ENCODE data around the gene SCAF4.

The SCAF4 gene

DNA sequence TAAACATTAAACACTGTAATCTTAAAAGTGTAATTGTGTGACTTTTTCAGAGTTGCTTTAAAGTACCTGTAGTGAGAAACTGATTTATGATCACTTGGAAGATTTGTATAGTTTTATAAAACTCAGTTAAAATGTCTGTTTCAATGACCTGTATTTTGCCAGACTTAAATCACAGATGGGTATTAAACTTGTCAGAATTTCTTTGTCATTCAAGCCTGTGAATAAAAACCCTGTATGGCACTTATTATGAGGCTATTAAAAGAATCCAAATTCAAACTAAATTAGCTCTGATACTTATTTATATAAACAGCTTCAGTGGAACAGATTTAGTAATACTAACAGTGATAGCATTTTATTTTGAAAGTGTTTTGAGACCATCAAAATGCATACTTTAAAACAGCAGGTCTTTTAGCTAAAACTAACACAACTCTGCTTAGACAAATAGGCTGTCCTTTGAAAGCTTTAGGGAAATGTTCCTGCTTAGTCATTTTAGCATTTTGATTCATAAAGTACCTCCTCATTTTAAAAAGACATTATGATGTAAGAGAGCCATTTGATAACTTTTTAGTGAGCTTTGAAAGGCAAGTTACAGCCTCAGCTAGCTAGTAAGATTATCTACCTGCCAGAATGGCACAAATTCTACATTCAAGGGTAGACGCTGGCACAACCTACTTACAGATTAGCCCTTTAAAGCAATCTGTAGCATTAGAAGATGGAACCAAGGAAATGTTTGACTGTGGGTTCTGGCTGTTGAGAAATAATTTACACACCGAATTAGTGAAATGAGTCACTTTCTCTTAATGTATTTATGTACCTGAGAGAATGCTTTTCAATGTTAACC, 63.0 kb downstream of the SCAF4 start:
- DNase-seq, result no peak
- no peak overlapping the region for H3K27ac ChIP-seq (ENCODE audit: low read length)
- no peaks in the 10 kb centered on the region for H3K27me3 ChIP-seq (ENCODE audit: insufficient read depth, low read length, poor library complexity)
- H3K9me3 ChIP-seq (ENCODE audit: insufficient read depth, low read length, severe bottlenecking), result no peaks in the 10 kb centered on the region
- H3K79me2 ChIP-seq (ENCODE audit: insufficient read depth, low read length), result peaks cover 24% of the 10 kb centered on the region
- H3K4me2 ChIP-seq (ENCODE audit: insufficient read depth, low read length), result no peak overlapping the region
- H2AFZ ChIP-seq (ENCODE audit: low read depth, low read length), result no peak overlapping the region
- H3K4me1 ChIP-seq (ENCODE audit: insufficient read depth, low read length), result peaks cover 25% of the 10 kb centered on the region
- no peak for TF ChIP-seq EZH2 (IDR thresholded peaks at IDR 0.05; ENCODE audit: borderline replicate concordance, low read depth, low read length, severe bottlenecking)
- TF ChIP-seq, protein P1, sequence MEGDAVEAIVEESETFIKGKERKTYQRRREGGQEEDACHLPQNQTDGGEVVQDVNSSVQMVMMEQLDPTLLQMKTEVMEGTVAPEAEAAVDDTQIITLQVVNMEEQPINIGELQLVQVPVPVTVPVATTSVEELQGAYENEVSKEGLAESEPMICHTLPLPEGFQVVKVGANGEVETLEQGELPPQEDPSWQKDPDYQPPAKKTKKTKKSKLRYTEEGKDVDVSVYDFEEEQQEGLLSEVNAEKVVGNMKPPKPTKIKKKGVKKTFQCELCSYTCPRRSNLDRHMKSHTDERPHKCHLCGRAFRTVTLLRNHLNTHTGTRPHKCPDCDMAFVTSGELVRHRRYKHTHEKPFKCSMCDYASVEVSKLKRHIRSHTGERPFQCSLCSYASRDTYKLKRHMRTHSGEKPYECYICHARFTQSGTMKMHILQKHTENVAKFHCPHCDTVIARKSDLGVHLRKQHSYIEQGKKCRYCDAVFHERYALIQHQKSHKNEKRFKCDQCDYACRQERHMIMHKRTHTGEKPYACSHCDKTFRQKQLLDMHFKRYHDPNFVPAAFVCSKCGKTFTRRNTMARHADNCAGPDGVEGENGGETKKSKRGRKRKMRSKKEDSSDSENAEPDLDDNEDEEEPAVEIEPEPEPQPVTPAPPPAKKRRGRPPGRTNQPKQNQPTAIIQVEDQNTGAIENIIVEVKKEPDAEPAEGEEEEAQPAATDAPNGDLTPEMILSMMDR (IDR thresholded peaks at IDR 0.05; ENCODE audit: borderline replicate concordance, extremely low read depth, low read length, poor library complexity, severe bottlenecking), result no peak
- no peak for ATAC-seq (ENCODE audit: insufficient read depth, low read depth)
- no peak overlapping the region for H3K9ac ChIP-seq (ENCODE audit: low read depth, low read length)
- peaks cover 21% of the 10 kb centered on the region; the same call in 1 of the 2 replicates for H4K20me1 ChIP-seq (ENCODE audit: insufficient read depth, low read length)
- H3K4me3 ChIP-seq (ENCODE audit: low read depth in 1 of 2, low read length in 2 of 2), result no peak overlapping the region
- peaks cover 87% of the 10 kb centered on the region for H3K36me3 ChIP-seq (ENCODE audit: insufficient read depth, low read length)

DNA sequence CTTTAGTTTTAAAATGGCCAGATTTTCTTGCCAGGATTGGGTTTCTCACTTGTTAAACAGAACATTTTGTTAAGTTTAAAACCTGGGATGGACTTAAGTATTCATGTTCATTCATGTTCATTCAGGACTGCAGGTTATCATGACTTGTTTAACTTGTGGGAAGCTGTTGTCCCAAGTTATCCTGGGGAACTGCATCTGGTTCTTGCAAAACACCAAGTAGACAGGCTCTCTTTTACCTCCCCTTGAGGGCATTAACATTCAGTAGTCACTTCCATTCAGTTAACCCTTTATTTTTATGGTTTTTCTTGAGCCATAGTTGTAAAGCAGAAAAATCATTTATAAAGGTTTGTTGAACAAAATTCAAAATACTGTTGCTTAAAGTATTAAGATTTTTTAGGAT, 64.3 kb downstream of the SCAF4 start:
- H2AFZ ChIP-seq (ENCODE audit: low read depth, low read length), result no peak overlapping the region
- no peaks in the 10 kb centered on the region for H3K9me3 ChIP-seq (ENCODE audit: insufficient read depth, low read length, severe bottlenecking)
- no peak overlapping the region for H3K4me3 ChIP-seq (ENCODE audit: low read depth in 1 of 2, low read length in 2 of 2)
- H3K4me1 ChIP-seq (ENCODE audit: insufficient read depth, low read length), result peaks cover 35% of the 10 kb centered on the region
- DNase-seq (no peak), ATAC-seq (ENCODE audit: insufficient read depth, low read depth) (no peak)
- TF ChIP-seq, protein P1 (IDR thresholded peaks at IDR 0.05; ENCODE audit: borderline replicate concordance, extremely low read depth, low read length, poor library complexity, severe bottlenecking), result no peak
- TF ChIP-seq EZH2 (IDR thresholded peaks at IDR 0.05; ENCODE audit: borderline replicate concordance, low read depth, low read length, severe bottlenecking), result no peak
- no peaks in the 10 kb centered on the region for H3K27me3 ChIP-seq (ENCODE audit: insufficient read depth, low read length, poor library complexity)
- no peak overlapping the region for H3K9ac ChIP-seq (ENCODE audit: low read depth, low read length)
- peaks cover 35% of the 10 kb centered on the region for H3K79me2 ChIP-seq (ENCODE audit: insufficient read depth, low read length)
- H3K27ac ChIP-seq (ENCODE audit: low read length), result no peak overlapping the region
- no peak overlapping the region for H3K4me2 ChIP-seq (ENCODE audit: insufficient read depth, low read length)
- peaks cover 86% of the 10 kb centered on the region for H3K36me3 ChIP-seq (ENCODE audit: insufficient read depth, low read length)
- peaks cover 28% of the 10 kb centered on the region; the same call in 1 of the 2 replicates for H4K20me1 ChIP-seq (ENCODE audit: insufficient read depth, low read length)

DNA sequence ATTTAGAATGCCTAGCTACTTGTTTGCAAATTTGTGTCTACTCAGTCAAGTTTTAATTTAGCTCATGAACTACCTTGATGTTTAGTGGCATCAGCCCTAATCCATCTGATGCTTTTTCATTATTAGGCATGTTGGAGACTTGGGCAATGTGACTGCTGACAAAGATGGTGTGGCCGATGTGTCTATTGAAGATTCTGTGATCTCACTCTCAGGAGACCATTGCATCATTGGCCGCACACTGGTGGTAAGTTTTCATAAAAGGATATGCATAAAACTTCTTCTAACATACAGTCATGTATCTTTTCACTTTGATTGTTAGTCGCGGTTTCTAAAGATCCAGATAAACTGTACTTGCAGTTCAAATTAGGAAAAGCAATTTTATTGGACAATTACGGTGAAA, 64.8 kb downstream of the SCAF4 start:
- TF ChIP-seq EZH2 (IDR thresholded peaks at IDR 0.05; ENCODE audit: borderline replicate concordance, low read depth, low read length, severe bottlenecking), result no peak
- TF ChIP-seq, protein P1 (IDR thresholded peaks at IDR 0.05; ENCODE audit: borderline replicate concordance, extremely low read depth, low read length, poor library complexity, severe bottlenecking), result no peak
- peaks cover 85% of the 10 kb centered on the region for H3K36me3 ChIP-seq (ENCODE audit: insufficient read depth, low read length)
- H4K20me1 ChIP-seq (ENCODE audit: insufficient read depth, low read length), result peaks cover 30% of the 10 kb centered on the region; the same call in 1 of the 2 replicates
- H3K79me2 ChIP-seq (ENCODE audit: insufficient read depth, low read length), result peaks cover 40% of the 10 kb centered on the region
- H3K4me3 ChIP-seq (ENCODE audit: low read depth in 1 of 2, low read length in 2 of 2), result no peak overlapping the region
- H3K4me2 ChIP-seq (ENCODE audit: insufficient read depth, low read length), result no peak overlapping the region
- peaks cover 40% of the 10 kb centered on the region for H3K4me1 ChIP-seq (ENCODE audit: insufficient read depth, low read length)
- H2AFZ ChIP-seq (ENCODE audit: low read depth, low read length), result no peak overlapping the region
- no peak overlapping the region for H3K9ac ChIP-seq (ENCODE audit: low read depth, low read length)
- H3K27ac ChIP-seq (ENCODE audit: low read length), result no peak overlapping the region
- H3K27me3 ChIP-seq (ENCODE audit: insufficient read depth, low read length, poor library complexity), result no peaks in the 10 kb centered on the region
- DNase-seq (no peak), ATAC-seq (ENCODE audit: insufficient read depth, low read depth) (no peak)
- H3K9me3 ChIP-seq (ENCODE audit: insufficient read depth, low read length, severe bottlenecking), result no peaks in the 10 kb centered on the region
